GM19238 (cell line): ENCODE data around the gene DOK6.
"Not testable (repeated sequence)": the region's sequence is repeated elsewhere in the genome, so short reads cannot be mapped to it uniquely, and the experiment has no call there.

Source experiments
- DNase-seq: peaks from one replicate; pipeline ENCODE4 v3.0.0; 2011; ENCODE audit warnings: low spot score; ENCODE audit not compliant: insufficient read length

DOK6 gene

GRCh38 chr18:69858897-69859296 is 458.2 kb downstream of the DOK6 start:
- DNase-seq, result no peak

GRCh38 chr18:69864802-69865201 is 464.1 kb downstream of the DOK6 start:
- DNase-seq, result not testable (repeated sequence)

GRCh38 chr18:69865776-69866175 is 465.1 kb downstream of the DOK6 start:
- DNase-seq, result no peak

- no peak for DNase-seq
Observed at GRCh38 chr18:69866212-69866611, 465.5 kb downstream of the DOK6 start.

- no peak for DNase-seq
Observed at GRCh38 chr18:69870736-69871135, 470.0 kb downstream of the DOK6 start.

GRCh38 chr18:69871363-69871762 is 470.7 kb downstream of the DOK6 start:
- DNase-seq, result no peak

- DNase-seq, result no peak
Observed at GRCh38 chr18:69872661-69873060, 472.0 kb downstream of the DOK6 start.

- DNase-seq, result no peak
Observed at GRCh38 chr18:69874058-69874457, 473.4 kb downstream of the DOK6 start.

GRCh38 chr18:69876490-69876889 is 475.8 kb downstream of the DOK6 start:
- no peak for DNase-seq

- DNase-seq, result no peak
Observed at GRCh38 chr18:69878213-69878933, 477.7 kb downstream of the DOK6 start.

- not testable (repeated sequence) for DNase-seq
Observed at GRCh38 chr18:69879051-69879450, 478.4 kb downstream of the DOK6 start.

- DNase-seq, result no peak
Observed at GRCh38 chr18:69880083-69880482, 479.4 kb downstream of the DOK6 start.

GRCh38 chr18:69882965-69883668 is 482.4 kb downstream of the DOK6 start:
- no peak for DNase-seq

- no peak for DNase-seq
Observed at GRCh38 chr18:69883781-69884180, 483.1 kb downstream of the DOK6 start.

- DNase-seq, result no peak
Observed at GRCh38 chr18:69885355-69885754, 484.7 kb downstream of the DOK6 start.

GRCh38 chr18:69885841-69886531 is 485.3 kb downstream of the DOK6 start:
- no peak for DNase-seq

GRCh38 chr18:69887256-69887655 is 486.6 kb downstream of the DOK6 start:
- DNase-seq, result no peak

- no peak for DNase-seq
Observed at GRCh38 chr18:69889009-69889408, 488.3 kb downstream of the DOK6 start.

- DNase-seq, result no peak
Observed at GRCh38 chr18:69890558-69890957, 489.9 kb downstream of the DOK6 start.

- DNase-seq, result no peak
Observed at GRCh38 chr18:69894467-69894866, 493.8 kb downstream of the DOK6 start.

GRCh38 chr18:69895066-69896047 is 494.7 kb downstream of the DOK6 start:
- DNase-seq, result no peak
